ENCODE results near the gene WDR46. TPM values are rescaled to one million over a fixed set of nuclear protein-coding genes. Genes with fewer than 3 reads are reported as not detected.
A peak's percentile ranks its signal among the peaks of the same experiment; 100 is the strongest.

The WDR46 gene
- total and polyA plus RNA-seq, 10 of the 15 experiments (the other 5 are each of a cell fraction or from before 2014, with no cell fraction given): 10.1 to 147 (median 86.0) TPM

GRCh38 chr6:33248643-33248931 is 40.5 kb downstream of the WDR46 start (continued):
- TF ChIP-seq HDAC2 (IDR thresholded peaks at IDR 0.05): no peak
- TF ChIP-seq MYC (IDR thresholded peaks at IDR 0.05; ENCODE audit: insufficient read depth, insufficient read length, insufficient replicate concordance, low read length, severe bottlenecking): no peak
- TF ChIP-seq DPF2 (IDR thresholded peaks at IDR 0.05): no peak
- no peak for TF ChIP-seq ZNF622 (IDR thresholded peaks at IDR 0.05)
- TF ChIP-seq RFX5 (IDR thresholded peaks at IDR 0.05; ENCODE audit: low read depth, low read length): no peak
- TF ChIP-seq, protein P1, sequence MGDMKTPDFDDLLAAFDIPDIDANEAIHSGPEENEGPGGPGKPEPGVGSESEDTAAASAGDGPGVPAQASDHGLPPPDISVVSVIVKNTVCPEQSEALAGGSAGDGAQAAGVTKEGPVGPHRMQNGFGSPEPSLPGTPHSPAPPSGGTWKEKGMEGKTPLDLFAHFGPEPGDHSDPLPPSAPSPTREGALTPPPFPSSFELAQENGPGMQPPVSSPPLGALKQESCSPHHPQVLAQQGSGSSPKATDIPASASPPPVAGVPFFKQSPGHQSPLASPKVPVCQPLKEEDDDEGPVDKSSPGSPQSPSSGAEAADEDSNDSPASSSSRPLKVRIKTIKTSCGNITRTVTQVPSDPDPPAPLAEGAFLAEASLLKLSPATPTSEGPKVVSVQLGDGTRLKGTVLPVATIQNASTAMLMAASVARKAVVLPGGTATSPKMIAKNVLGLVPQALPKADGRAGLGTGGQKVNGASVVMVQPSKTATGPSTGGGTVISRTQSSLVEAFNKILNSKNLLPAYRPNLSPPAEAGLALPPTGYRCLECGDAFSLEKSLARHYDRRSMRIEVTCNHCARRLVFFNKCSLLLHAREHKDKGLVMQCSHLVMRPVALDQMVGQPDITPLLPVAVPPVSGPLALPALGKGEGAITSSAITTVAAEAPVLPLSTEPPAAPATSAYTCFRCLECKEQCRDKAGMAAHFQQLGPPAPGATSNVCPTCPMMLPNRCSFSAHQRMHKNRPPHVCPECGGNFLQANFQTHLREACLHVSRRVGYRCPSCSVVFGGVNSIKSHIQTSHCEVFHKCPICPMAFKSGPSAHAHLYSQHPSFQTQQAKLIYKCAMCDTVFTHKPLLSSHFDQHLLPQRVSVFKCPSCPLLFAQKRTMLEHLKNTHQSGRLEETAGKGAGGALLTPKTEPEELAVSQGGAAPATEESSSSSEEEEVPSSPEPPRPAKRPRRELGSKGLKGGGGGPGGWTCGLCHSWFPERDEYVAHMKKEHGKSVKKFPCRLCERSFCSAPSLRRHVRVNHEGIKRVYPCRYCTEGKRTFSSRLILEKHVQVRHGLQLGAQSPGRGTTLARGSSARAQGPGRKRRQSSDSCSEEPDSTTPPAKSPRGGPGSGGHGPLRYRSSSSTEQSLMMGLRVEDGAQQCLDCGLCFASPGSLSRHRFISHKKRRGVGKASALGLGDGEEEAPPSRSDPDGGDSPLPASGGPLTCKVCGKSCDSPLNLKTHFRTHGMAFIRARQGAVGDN (IDR thresholded peaks at IDR 0.05): no peak
- TF ChIP-seq SPI1 (IDR thresholded peaks at IDR 0.05; ENCODE audit: borderline replicate concordance, insufficient read depth, low read depth, low read length): no peak
- TF ChIP-seq EP300 (IDR thresholded peaks at IDR 0.05; ENCODE audit: borderline replicate concordance in 1 of 2, control insufficient read depth in 1 of 2, low read depth in 2 of 2, low read length in 2 of 2): no peak
- TF ChIP-seq MXI1 (IDR thresholded peaks at IDR 0.05; ENCODE audit: low read depth, low read length): 0 out of 2 replicates have a peak, but pooled peaks have one; percentile 2
- no peak for TF ChIP-seq TCF12 (IDR thresholded peaks at IDR 0.05; ENCODE audit: low read depth, low read length)
- TF ChIP-seq MYB (IDR thresholded peaks at IDR 0.05; ENCODE audit: borderline replicate concordance, low read depth, low read length): no peak
- no peak for TF ChIP-seq ZNF384 (IDR thresholded peaks at IDR 0.05; ENCODE audit: borderline replicate concordance, low read depth, low read length)
- no peak for TF ChIP-seq RAD51 (IDR thresholded peaks at IDR 0.05)
- TF ChIP-seq, protein P2, sequence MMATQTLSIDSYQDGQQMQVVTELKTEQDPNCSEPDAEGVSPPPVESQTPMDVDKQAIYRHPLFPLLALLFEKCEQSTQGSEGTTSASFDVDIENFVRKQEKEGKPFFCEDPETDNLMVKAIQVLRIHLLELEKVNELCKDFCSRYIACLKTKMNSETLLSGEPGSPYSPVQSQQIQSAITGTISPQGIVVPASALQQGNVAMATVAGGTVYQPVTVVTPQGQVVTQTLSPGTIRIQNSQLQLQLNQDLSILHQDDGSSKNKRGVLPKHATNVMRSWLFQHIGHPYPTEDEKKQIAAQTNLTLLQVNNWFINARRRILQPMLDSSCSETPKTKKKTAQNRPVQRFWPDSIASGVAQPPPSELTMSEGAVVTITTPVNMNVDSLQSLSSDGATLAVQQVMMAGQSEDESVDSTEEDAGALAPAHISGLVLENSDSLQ (IDR thresholded peaks at IDR 0.05): no peak
- TF ChIP-seq MLLT1 (IDR thresholded peaks at IDR 0.05): 0 out of 2 replicates have a peak, but pooled peaks have one; percentile 10
- no peak for TF ChIP-seq EZH2 (IDR thresholded peaks at IDR 0.05; ENCODE audit: borderline replicate concordance, control insufficient read depth, low read depth, low read length)
- TF ChIP-seq FOXM1 (IDR thresholded peaks at IDR 0.05; ENCODE audit: low read depth, low read length): no peak
- TF ChIP-seq NKRF (conservative IDR thresholded peaks at IDR 0.05): no peak
- TF ChIP-seq STAT1 (conservative IDR thresholded peaks at IDR 0.05): no peak
- TF ChIP-seq GATAD2B (conservative IDR thresholded peaks at IDR 0.05; ENCODE audit: low read depth): no peak

Measured in GM12878 (cell line).